Esophagus squamous epithelium (tissue), 4 donors: ENCODE results near the gene CYB561.

ENCODE experiments used
- POLR2A ChIP-seq, 4 donors: fragments of 450-650 bp; IDR thresholded peaks; one replicate each; pipeline ENCODE4 v1.6.1; 2017; ENCODE audit warnings: antibody characterized with exemption in 4 of 4, mild to moderate bottlenecking in 4 of 4, moderate library complexity in 3 of 4
- TF ChIP-seq, protein P1 (sequence below), 6 experiments: fragments of 450-650 bp in 4 of 6; fragments of 200-600 bp in 2 of 6; sonication (generic) in 2 of 6; IDR thresholded peaks; one replicate each; pipeline ENCODE4 v1.5.1; 2016 to 2019; ENCODE audit warnings: antibody characterized with exemption in 6 of 6, mild to moderate bottlenecking in 4 of 6, moderate library complexity in 4 of 6

DNA sequence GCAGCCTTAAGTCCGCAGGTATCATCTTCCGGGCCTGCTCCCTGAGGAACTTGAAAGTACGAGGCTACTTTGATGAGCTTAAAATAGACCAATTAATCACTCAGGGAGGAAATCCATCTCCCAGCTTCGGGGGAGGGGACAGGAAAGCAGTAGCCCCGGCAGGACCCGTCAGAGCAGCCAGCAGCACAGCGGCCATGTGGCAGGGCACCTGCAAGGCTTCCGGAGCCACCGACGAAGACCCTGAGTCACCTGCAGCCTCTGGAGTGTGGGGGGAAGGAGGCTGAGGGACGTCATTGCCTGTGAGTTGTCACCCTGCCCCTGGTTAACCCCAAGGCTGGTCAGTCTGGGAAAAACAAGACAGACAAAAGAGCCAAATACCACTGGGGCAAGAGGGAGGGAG is 4.4 kb upstream of the CYB561 start:
- TF ChIP-seq, protein P1, sequence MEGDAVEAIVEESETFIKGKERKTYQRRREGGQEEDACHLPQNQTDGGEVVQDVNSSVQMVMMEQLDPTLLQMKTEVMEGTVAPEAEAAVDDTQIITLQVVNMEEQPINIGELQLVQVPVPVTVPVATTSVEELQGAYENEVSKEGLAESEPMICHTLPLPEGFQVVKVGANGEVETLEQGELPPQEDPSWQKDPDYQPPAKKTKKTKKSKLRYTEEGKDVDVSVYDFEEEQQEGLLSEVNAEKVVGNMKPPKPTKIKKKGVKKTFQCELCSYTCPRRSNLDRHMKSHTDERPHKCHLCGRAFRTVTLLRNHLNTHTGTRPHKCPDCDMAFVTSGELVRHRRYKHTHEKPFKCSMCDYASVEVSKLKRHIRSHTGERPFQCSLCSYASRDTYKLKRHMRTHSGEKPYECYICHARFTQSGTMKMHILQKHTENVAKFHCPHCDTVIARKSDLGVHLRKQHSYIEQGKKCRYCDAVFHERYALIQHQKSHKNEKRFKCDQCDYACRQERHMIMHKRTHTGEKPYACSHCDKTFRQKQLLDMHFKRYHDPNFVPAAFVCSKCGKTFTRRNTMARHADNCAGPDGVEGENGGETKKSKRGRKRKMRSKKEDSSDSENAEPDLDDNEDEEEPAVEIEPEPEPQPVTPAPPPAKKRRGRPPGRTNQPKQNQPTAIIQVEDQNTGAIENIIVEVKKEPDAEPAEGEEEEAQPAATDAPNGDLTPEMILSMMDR (IDR thresholded peaks at IDR 0.05): no peak
- no peak for TF ChIP-seq POLR2A (IDR thresholded peaks at IDR 0.05)
